GM12872 (cell line): ENCODE measurements around the gene EEIG1.

ENCODE experiments used
- CTCF ChIP-seq: IDR thresholded peaks from 3 replicates; pipeline ENCODE4 v1.5.1; 2011; ENCODE audit warnings: low read depth, mild to moderate bottlenecking, low read length, moderate library complexity; ENCODE audit not compliant: insufficient read depth

The EEIG1 gene

GRCh38 chr9:127938298-127938690 is 42.5 kb downstream of the EEIG1 start:
- TF ChIP-seq CTCF: no peak

GRCh38 chr9:127937388-127938297 is 43.1 kb downstream of the EEIG1 start, which contains the start of gene DPM2:
Gene DPM2, minus strand, starts transcription at chr9:127937854. Its CDS starts 34 bp downstream, at chr9:127937820.
- no peak for TF ChIP-seq CTCF

GRCh38 chr9:127937056-127937387 is 43.8 kb downstream of the EEIG1 start:
- no peak for TF ChIP-seq CTCF

GRCh38 chr9:127936347-127936852 is 44.4 kb downstream of the EEIG1 start:
- no peak for TF ChIP-seq CTCF

- no peak for TF ChIP-seq CTCF
Measured at GRCh38 chr9:127935765-127936221, 45.0 kb downstream of the EEIG1 start.

- no peak for TF ChIP-seq CTCF
Measured at GRCh38 chr9:127934986-127935385, 45.8 kb downstream of the EEIG1 start.

- TF ChIP-seq CTCF: peak; percentile 2; the same call in 1 of the 3 replicates
Measured at GRCh38 chr9:127934248-127934647, 46.5 kb downstream of the EEIG1 start.
